ENCODE measurements around the gene ANKRD52. TPM values are rescaled to one million over a fixed set of nuclear protein-coding genes. Genes with fewer than 3 reads are reported as not detected.

ANKRD52 gene
- total RNA-seq, 1 experiment from 2014 or later, result 45.3 TPM

DNA sequence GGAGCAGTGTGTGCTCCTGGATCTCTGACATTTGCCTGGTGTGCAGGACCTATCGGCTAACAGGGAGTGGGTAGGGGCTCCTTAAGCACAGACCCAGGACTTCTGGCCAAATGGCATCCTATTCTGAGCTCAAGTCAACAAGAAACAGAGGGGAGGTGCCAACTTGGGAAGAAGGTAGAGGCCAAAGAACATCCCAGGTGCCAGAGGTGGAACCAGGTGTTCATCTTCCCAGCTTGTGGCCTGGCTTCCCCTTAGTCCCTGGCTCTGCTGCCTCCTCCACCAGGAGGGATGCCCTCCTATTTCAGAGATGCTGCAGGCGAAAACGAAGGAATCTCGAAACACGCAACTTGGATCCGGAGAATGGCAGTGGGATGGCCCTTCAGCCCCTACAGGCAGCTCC is 22.1 kb downstream of the ANKRD52 start:
- CTCF ChIA-PET, result no interaction called here
- intact Hi-C loops (cut with micrococcal nuclease; ENCODE audit: unreplicated experiment), result no loop called here
- TF ChIP-seq, protein P1, sequence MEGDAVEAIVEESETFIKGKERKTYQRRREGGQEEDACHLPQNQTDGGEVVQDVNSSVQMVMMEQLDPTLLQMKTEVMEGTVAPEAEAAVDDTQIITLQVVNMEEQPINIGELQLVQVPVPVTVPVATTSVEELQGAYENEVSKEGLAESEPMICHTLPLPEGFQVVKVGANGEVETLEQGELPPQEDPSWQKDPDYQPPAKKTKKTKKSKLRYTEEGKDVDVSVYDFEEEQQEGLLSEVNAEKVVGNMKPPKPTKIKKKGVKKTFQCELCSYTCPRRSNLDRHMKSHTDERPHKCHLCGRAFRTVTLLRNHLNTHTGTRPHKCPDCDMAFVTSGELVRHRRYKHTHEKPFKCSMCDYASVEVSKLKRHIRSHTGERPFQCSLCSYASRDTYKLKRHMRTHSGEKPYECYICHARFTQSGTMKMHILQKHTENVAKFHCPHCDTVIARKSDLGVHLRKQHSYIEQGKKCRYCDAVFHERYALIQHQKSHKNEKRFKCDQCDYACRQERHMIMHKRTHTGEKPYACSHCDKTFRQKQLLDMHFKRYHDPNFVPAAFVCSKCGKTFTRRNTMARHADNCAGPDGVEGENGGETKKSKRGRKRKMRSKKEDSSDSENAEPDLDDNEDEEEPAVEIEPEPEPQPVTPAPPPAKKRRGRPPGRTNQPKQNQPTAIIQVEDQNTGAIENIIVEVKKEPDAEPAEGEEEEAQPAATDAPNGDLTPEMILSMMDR (IDR thresholded peaks at IDR 0.05; ENCODE audit: unreplicated experiment), result no peak
- Mint-ChIP-seq H3K4me3 (ENCODE audit: low read depth, unreplicated experiment) (no peak overlapping the region), H3K27me3 (ENCODE audit: unreplicated experiment) (no peaks in the 10 kb centered on the region), H3K4me1 (ENCODE audit: low read depth, unreplicated experiment) (no peaks in the 10 kb centered on the region), H3K27ac (ENCODE audit: unreplicated experiment) (no peak overlapping the region), H3K9me3 (ENCODE audit: low read depth, unreplicated experiment) (no peaks in the 10 kb centered on the region), H3K36me3 (ENCODE audit: insufficient read depth, unreplicated experiment) (peaks cover 15% of the 10 kb centered on the region)
- no TSS peak for BruUV-seq (replicated peaks)
- no peak for DNase-seq

DNA sequence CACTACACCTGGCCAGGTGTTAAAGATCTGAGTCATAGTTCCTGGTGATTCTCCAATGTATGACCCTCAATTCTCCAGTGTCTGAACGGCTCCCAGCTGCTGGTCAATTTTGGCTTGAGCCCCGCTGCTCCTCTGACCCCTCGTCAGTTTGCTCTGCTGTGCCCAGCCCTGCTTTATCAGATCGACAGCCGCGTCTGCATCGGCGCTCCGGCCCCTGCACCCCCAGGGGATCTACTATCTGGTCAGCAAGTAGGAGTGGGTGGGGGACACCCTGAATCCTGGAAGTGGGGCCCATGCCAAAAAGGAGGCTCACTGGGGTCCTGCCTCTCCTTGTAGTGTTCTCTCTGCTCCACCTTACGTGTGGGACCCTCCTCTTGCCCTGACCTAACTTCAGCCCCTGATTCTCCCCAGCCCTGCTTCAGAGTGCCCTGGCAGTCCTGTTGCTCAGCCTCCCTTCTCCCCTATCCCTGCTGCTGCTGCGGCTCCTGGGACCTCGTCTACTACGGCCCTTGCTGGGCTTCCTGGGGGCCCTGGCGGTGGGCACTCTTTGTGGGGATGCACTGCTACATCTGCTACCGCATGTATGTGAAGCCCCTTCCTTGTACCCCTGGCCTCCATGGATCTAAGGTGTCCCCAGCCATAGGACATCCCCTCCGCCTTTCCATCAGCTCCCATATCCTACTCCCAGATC is 23.3 kb downstream of the ANKRD52 start:
- H3K4me1 Mint-ChIP-seq (ENCODE audit: low read depth, unreplicated experiment), result peaks cover 11% of the 10 kb centered on the region
- H3K27ac Mint-ChIP-seq (ENCODE audit: unreplicated experiment), result no peak overlapping the region
- DNase-seq, result no peak
- intact Hi-C loops (cut with micrococcal nuclease; ENCODE audit: unreplicated experiment), result no loop called here
- BruUV-seq (replicated peaks), result no TSS peak
- H3K9me3 Mint-ChIP-seq (ENCODE audit: low read depth, unreplicated experiment), result no peaks in the 10 kb centered on the region
- peaks cover 7% of the 10 kb centered on the region for H3K36me3 Mint-ChIP-seq (ENCODE audit: insufficient read depth, unreplicated experiment)
- CTCF ChIA-PET, result interaction anchor here (0.9 kb wide), 1 partner anchor 13 kb away, joined by 3 read pairs; the partner anchor contains the start of gene RNF41
- no peaks in the 10 kb centered on the region for H3K27me3 Mint-ChIP-seq (ENCODE audit: unreplicated experiment)
- TF ChIP-seq, protein P1 (IDR thresholded peaks at IDR 0.05; ENCODE audit: unreplicated experiment), result no peak
- H3K4me3 Mint-ChIP-seq (ENCODE audit: low read depth, unreplicated experiment), result no peak overlapping the region

DNA sequence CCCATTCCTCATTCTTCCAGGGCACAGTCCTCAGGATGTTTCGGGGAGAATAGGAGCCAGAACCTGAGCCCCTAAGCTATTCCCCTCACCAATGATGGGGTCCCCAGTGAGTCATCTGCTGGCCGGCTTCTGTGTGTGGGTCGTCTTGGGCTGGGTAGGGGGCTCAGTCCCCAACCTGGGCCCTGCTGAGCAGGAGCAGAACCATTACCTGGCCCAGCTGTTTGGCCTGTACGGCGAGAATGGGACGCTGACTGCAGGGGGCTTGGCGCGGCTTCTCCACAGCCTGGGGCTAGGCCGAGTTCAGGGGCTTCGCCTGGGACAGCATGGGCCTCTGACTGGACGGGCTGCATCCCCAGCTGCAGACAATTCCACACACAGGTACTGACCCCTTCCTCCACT is 27.0 kb downstream of the ANKRD52 start:
- Mint-ChIP-seq H3K27me3 (ENCODE audit: unreplicated experiment) (no peaks in the 10 kb centered on the region), H3K36me3 (ENCODE audit: insufficient read depth, unreplicated experiment) (peaks cover 5% of the 10 kb centered on the region), H3K4me3 (ENCODE audit: low read depth, unreplicated experiment) (no peak overlapping the region), H3K4me1 (ENCODE audit: low read depth, unreplicated experiment) (peaks cover 12% of the 10 kb centered on the region), H3K9me3 (ENCODE audit: low read depth, unreplicated experiment) (no peaks in the 10 kb centered on the region), H3K27ac (ENCODE audit: unreplicated experiment) (no peak overlapping the region)
- no TSS peak for BruUV-seq (replicated peaks)
- CTCF ChIA-PET, result interaction anchor here (0.7 kb wide), 2 partner anchors 27 to 132 kb away, joined by 3 read pairs; partner anchors contain the start of gene ANKRD52
- TF ChIP-seq, protein P1 (IDR thresholded peaks at IDR 0.05; ENCODE audit: unreplicated experiment), result no peak
- intact Hi-C loops (cut with micrococcal nuclease; ENCODE audit: unreplicated experiment), result no loop called here
- DNase-seq, result no peak

DNA sequence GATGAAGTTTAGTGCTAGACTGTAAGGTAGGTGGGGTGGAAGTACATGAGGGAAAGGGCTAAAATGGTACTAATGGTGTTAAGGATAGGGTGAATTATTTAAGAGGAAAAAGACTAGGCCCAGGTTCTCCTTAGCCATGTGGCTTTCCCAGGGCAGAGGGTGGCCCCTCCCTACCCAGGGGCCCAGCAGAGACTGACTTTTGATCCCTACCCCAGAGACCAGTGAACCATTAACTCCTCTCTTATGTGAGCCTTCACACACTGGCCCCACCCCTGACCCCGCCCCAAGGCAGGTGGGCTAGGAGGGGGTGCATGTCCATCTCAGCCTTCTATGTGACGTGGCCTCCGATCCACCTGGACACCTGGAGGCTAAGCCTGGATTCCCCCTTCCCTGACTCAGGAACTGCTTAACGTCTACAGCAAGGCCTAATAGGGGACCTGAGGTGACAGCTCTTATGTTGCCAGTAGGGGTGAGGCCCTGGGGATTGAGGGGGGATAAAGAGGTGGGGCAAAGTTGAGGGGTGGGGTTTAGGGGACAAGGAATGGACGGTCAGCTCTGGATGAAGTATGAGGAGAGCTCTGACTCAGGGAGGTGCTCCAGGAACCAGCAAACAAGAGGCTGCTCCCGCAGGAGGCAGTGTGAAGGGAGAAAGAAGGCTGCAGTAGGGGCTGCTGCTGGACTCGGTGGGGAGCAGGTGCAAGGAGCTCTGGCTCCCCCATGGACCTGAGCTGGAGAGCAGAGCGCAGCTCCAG is 27.6 kb downstream of the ANKRD52 start:
- peaks cover 12% of the 10 kb centered on the region for H3K4me1 Mint-ChIP-seq (ENCODE audit: low read depth, unreplicated experiment)
- no peaks in the 10 kb centered on the region for H3K27me3 Mint-ChIP-seq (ENCODE audit: unreplicated experiment)
- intact Hi-C loops (cut with micrococcal nuclease; ENCODE audit: unreplicated experiment), result no loop called here
- BruUV-seq (replicated peaks), result no TSS peak
- CTCF ChIA-PET, result interaction anchor here (0.6 to 0.7 kb wide), 3 partner anchors 27 to 954 kb away, joined by 3 to 5 read pairs (median 3); partner anchors contain the start of gene ANKRD52
- DNase-seq, result no peak
- no peak overlapping the region for H3K27ac Mint-ChIP-seq (ENCODE audit: unreplicated experiment)
- H3K36me3 Mint-ChIP-seq (ENCODE audit: insufficient read depth, unreplicated experiment), result peaks cover 5% of the 10 kb centered on the region
- no peak overlapping the region for H3K4me3 Mint-ChIP-seq (ENCODE audit: low read depth, unreplicated experiment)
- H3K9me3 Mint-ChIP-seq (ENCODE audit: low read depth, unreplicated experiment), result no peaks in the 10 kb centered on the region
- TF ChIP-seq, protein P1 (IDR thresholded peaks at IDR 0.05; ENCODE audit: unreplicated experiment), result no peak

Data from Calu3 (cell line).